HG02938 (cell line): ENCODE data around the gene RBM11.

Experiments
- ATAC-seq: cut with Tn5 transposase; IDR thresholded peaks from one replicate; pipeline ENCODE4 v1.9.1; 2021; ENCODE audit warnings: mild to moderate bottlenecking, moderate library complexity; ENCODE audit not compliant: unreplicated experiment

Gene RBM11

GRCh38 chr21:14267076-14267475, 51.1 kb downstream of the RBM11 start:
- ATAC-seq, result no peak

- no peak for ATAC-seq
These were observed 54.7 kb downstream of the RBM11 start for GRCh38 chr21:14270631-14271030.

- no peak for ATAC-seq
These were observed 55.1 kb downstream of the RBM11 start for GRCh38 chr21:14271053-14271452.

- no peak for ATAC-seq
These were observed 55.7 kb downstream of the RBM11 start for GRCh38 chr21:14271641-14272040.

- ATAC-seq, result no peak
These were observed 58.0 kb downstream of the RBM11 start for GRCh38 chr21:14273736-14274538.

- ATAC-seq, result no peak
These were observed 59.8 kb downstream of the RBM11 start for GRCh38 chr21:14275702-14276205.
